SJCRH30 (cell line): ENCODE data around the gene PCCA. TPM values are rescaled to one million over a fixed set of nuclear protein-coding genes. Genes with fewer than 3 reads are reported as not detected.
"Not testable (repeated sequence)": the region's sequence is repeated elsewhere in the genome, so short reads cannot be mapped to it uniquely, and the experiment has no call there.

Source experiments
- DNase-seq, 2 experiments: peaks; one replicate each; pipeline ENCODE4 v3.0.0-alpha.2; 2015 to 2020
- H3K27ac ChIP-seq: fragments of 250-450 bp; sonication (Bioruptor Pico); 2 replicates; pipeline ENCODE4 v1.5.1; 2020; ENCODE audit warnings: mild to moderate bottlenecking, moderate library complexity
- H3K27me3 ChIP-seq: fragments of 250-450 bp; sonication (Bioruptor Pico); 2 replicates; pipeline ENCODE4 v1.5.1; 2020; ENCODE audit warnings: mild to moderate bottlenecking, moderate library complexity
- H3K36me3 ChIP-seq: fragments of 250-450 bp; sonication (Bioruptor Pico); 2 replicates; pipeline ENCODE4 v1.5.1; 2020; ENCODE audit warnings: mild to moderate bottlenecking, moderate library complexity
- H3K4me1 ChIP-seq: fragments of 250-450 bp; sonication (Bioruptor Pico); 2 replicates; pipeline ENCODE4 v1.5.1; 2020; ENCODE audit warnings: mild to moderate bottlenecking, moderate library complexity
- H3K4me3 ChIP-seq: fragments of 250-450 bp; sonication (Bioruptor Pico); 2 replicates; pipeline ENCODE4 v1.5.1; 2020; ENCODE audit warnings: mild to moderate bottlenecking, moderate library complexity
- H3K9me3 ChIP-seq: fragments of 250-450 bp; sonication (Bioruptor Pico); replicated peaks from 2 replicates; pipeline ENCODE4 v1.5.1; 2020; ENCODE audit warnings: mild to moderate bottlenecking, moderate library complexity
- total RNA-seq: library from RNA; depleted of rRNA; stranded (reverse); fragments of >200 nt; shearing (Covaris generic); gene quantifications from 2 replicates; pipeline ENCODE4 v1.2.3, GENCODE V29; 2014

The PCCA gene
- total RNA-seq, 1 experiment from 2014 or later, result 23.4 TPM

DNA sequence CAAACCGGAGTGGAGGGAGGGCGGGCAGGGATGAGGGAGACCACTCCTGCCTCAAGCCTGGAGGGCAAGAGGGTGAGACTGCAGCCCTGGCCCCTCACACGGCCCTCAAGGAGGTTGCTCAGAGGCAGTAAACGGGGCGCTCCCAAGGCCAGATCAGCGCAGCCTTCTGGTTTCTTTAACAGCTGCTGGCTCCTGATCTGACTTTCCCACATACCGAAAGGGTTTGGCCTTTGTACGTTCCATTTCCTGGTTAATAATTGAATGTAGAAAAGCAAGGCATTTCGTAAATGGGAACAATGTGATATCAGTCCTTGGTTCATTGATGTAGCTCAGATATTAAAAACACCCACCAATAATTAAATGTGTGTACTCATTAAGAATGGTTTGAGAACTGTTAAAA lies 428.2 kb downstream of the PCCA start:
- no peak for DNase-seq
- Histone ChIP-seq H3K27ac (no peak overlapping the region), H3K4me1 (no peaks in the 10 kb centered on the region), H3K4me3 (no peak overlapping the region), H3K9me3 (no peaks in the 10 kb centered on the region), H3K27me3 (no peaks in the 10 kb centered on the region), H3K36me3 (no peaks in the 10 kb centered on the region)

- H3K27ac ChIP-seq, result no peak overlapping the region
- H3K4me1 ChIP-seq, result 0 out of 2 replicates have a peak, but pooled peaks cover 2% of the 10 kb centered on the region
- no peaks in the 10 kb centered on the region for H3K36me3 ChIP-seq
- no peak overlapping the region for H3K4me3 ChIP-seq
- H3K27me3 ChIP-seq, result no peaks in the 10 kb centered on the region
- no peak for DNase-seq
- H3K9me3 ChIP-seq, result no peaks in the 10 kb centered on the region
These were observed 428.8 kb downstream of the PCCA start for GRCh38 chr13:100517728-100518127.

- no peak for DNase-seq
- no peaks in the 10 kb centered on the region for H3K9me3 ChIP-seq
- no peaks in the 10 kb centered on the region for H3K27me3 ChIP-seq
- H3K4me1 ChIP-seq, result 0 out of 2 replicates have a peak, but pooled peaks cover 3% of the 10 kb centered on the region
- no peak overlapping the region for H3K27ac ChIP-seq
- no peak overlapping the region for H3K4me3 ChIP-seq
- H3K36me3 ChIP-seq, result no peaks in the 10 kb centered on the region
These were observed 429.6 kb downstream of the PCCA start for GRCh38 chr13:100518394-100519062.

DNA sequence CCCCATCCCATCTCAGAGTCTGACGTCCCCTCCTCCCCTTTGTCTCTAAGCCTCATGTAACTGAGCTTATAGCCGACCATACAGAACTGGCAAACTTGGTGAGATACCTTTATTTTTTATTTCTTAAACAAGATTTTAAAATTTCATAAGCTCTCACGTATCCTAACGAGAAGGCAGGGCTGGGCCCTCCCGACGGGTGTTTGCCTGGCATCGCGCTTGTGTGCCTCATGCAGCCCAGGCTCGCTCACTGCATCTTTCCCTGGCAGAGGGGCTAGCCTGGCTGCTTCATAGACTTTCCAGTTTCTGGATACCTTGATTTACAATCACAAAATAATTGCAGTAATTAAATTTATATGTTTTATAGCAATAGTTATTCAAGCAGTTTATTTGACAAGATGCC lies 430.7 kb downstream of the PCCA start:
- no peak overlapping the region for H3K27ac ChIP-seq
- H3K27me3 ChIP-seq, result no peaks in the 10 kb centered on the region
- no peak for DNase-seq
- no peaks in the 10 kb centered on the region for H3K36me3 ChIP-seq
- no peaks in the 10 kb centered on the region for H3K9me3 ChIP-seq
- H3K4me3 ChIP-seq, result no peak overlapping the region
- 0 out of 2 replicates have a peak, but pooled peaks cover 3% of the 10 kb centered on the region for H3K4me1 ChIP-seq

GRCh38 chr13:100520936-100521850 lies 432.3 kb downstream of the PCCA start:
- no peak overlapping the region for H3K27ac ChIP-seq
- H3K4me3 ChIP-seq, result no peak overlapping the region
- DNase-seq, result no peak

GRCh38 chr13:100521851-100522617 lies 433.1 kb downstream of the PCCA start:
- Histone ChIP-seq H3K36me3 (no peaks in the 10 kb centered on the region), H3K27me3 (no peaks in the 10 kb centered on the region), H3K4me1 (0 out of 2 replicates have a peak, but pooled peaks cover 3% of the 10 kb centered on the region), H3K27ac (no peak overlapping the region), H3K9me3 (no peaks in the 10 kb centered on the region), H3K4me3 (no peak overlapping the region)
- no peak for DNase-seq

More at GRCh38 chr13:100520936-100521850, 432.3 kb downstream of the PCCA start:
- H3K27me3 ChIP-seq, result no peaks in the 10 kb centered on the region
- no peaks in the 10 kb centered on the region for H3K9me3 ChIP-seq
- no peaks in the 10 kb centered on the region for H3K36me3 ChIP-seq
- H3K4me1 ChIP-seq, result 0 out of 2 replicates have a peak, but pooled peaks cover 3% of the 10 kb centered on the region

GRCh38 chr13:100522618-100523309 lies 433.9 kb downstream of the PCCA start:
- Histone ChIP-seq H3K27me3 (no peaks in the 10 kb centered on the region), H3K36me3 (no peaks in the 10 kb centered on the region), H3K27ac (peak overlapping the region; percentile 25; the same call in 1 of the 2 replicates), H3K4me1 (0 out of 2 replicates have a peak, but pooled peaks cover 3% of the 10 kb centered on the region), H3K4me3 (no peak overlapping the region), H3K9me3 (no peaks in the 10 kb centered on the region)
- peak in 1 of 2 experiments; percentile 38 for DNase-seq

DNA sequence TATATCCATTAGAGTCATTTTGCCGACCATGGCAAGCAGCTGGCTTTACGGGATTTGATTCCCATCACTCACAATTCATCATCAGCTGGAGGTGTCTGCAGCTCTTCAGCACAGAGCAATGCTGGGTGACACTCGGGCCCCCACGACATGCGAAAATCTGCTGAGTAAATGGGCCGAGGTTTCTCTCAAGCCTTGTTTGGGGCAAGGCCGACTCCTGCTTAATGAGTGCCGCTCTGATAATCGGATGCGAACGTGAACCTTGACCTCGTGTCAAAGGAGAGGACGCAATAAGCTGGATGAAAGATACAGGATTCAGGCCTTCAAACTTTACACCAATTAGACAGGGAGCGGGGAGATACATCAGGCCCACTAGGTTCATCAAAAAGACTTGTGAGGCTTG lies 434.5 kb downstream of the PCCA start:
- Histone ChIP-seq H3K27ac (no peak overlapping the region; the same call in 1 of the 2 replicates), H3K9me3 (no peaks in the 10 kb centered on the region), H3K36me3 (no peaks in the 10 kb centered on the region), H3K4me3 (no peak overlapping the region), H3K4me1 (0 out of 2 replicates have a peak, but pooled peaks cover 3% of the 10 kb centered on the region), H3K27me3 (no peaks in the 10 kb centered on the region)
- no peak for DNase-seq

GRCh38 chr13:100523981-100524386 lies 435.1 kb downstream of the PCCA start:
- Histone ChIP-seq H3K36me3 (no peaks in the 10 kb centered on the region), H3K4me1 (0 out of 2 replicates have a peak, but pooled peaks cover 3% of the 10 kb centered on the region), H3K27ac (no peak overlapping the region), H3K27me3 (no peaks in the 10 kb centered on the region), H3K9me3 (no peaks in the 10 kb centered on the region), H3K4me3 (no peak overlapping the region)
- DNase-seq, result no peak

- H3K9me3 ChIP-seq, H3K27ac ChIP-seq, H3K4me1 ChIP-seq, H3K36me3 ChIP-seq, H3K27me3 ChIP-seq, DNase-seq, H3K4me3 ChIP-seq: not testable (repeated sequence)
These were observed 435.8 kb downstream of the PCCA start for GRCh38 chr13:100524688-100525087.

GRCh38 chr13:100525453-100526317 lies 436.8 kb downstream of the PCCA start:
- Histone ChIP-seq H3K36me3 (no peaks in the 10 kb centered on the region), H3K4me3 (no peak overlapping the region), H3K4me1 (0 out of 2 replicates have a peak, but pooled peaks cover 3% of the 10 kb centered on the region), H3K27me3 (no peaks in the 10 kb centered on the region), H3K27ac (no peak overlapping the region), H3K9me3 (no peaks in the 10 kb centered on the region)
- no peak for DNase-seq

- Histone ChIP-seq H3K9me3 (no peaks in the 10 kb centered on the region), H3K4me3 (no peak overlapping the region), H3K27ac (no peak overlapping the region), H3K4me1 (0 out of 2 replicates have a peak, but pooled peaks cover 3% of the 10 kb centered on the region), H3K27me3 (no peaks in the 10 kb centered on the region), H3K36me3 (no peaks in the 10 kb centered on the region)
- DNase-seq, result no peak
These were observed 437.6 kb downstream of the PCCA start for GRCh38 chr13:100526318-100527000.

DNA sequence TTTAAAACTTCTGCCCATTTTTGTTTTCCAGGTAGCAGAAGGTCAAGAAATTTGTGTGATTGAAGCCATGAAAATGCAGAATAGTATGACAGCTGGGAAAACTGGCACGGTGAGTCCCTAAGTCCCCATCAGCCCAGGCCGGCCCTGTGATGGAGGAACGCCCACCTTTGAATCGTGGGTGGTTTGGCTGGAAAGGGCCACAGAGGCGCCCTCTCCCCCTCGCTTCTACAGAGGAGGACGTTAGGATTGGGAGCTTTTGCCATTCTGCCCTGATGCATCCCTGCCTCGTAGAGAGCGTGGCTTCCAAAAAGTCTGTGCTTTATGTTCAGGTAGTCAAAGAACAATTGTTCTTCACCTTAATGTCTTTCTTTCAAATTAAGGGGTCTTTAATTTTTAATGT lies 438.8 kb downstream of the PCCA start:
- H3K9me3 ChIP-seq, result no peaks in the 10 kb centered on the region
- 0 out of 2 replicates have a peak, but pooled peaks cover 2% of the 10 kb centered on the region for H3K4me1 ChIP-seq
- no peak overlapping the region for H3K4me3 ChIP-seq
- H3K36me3 ChIP-seq, result no peaks in the 10 kb centered on the region
- no peak for DNase-seq
- H3K27ac ChIP-seq, result no peak overlapping the region
- H3K27me3 ChIP-seq, result no peaks in the 10 kb centered on the region
